ENCODE results near the gene RPTOR. TPM values are rescaled to one million over a fixed set of nuclear protein-coding genes. Genes with fewer than 3 reads are reported as not detected.

Gene RPTOR
- total RNA-seq, 1 donor from 2014 or later, result 53.7 TPM

DNA sequence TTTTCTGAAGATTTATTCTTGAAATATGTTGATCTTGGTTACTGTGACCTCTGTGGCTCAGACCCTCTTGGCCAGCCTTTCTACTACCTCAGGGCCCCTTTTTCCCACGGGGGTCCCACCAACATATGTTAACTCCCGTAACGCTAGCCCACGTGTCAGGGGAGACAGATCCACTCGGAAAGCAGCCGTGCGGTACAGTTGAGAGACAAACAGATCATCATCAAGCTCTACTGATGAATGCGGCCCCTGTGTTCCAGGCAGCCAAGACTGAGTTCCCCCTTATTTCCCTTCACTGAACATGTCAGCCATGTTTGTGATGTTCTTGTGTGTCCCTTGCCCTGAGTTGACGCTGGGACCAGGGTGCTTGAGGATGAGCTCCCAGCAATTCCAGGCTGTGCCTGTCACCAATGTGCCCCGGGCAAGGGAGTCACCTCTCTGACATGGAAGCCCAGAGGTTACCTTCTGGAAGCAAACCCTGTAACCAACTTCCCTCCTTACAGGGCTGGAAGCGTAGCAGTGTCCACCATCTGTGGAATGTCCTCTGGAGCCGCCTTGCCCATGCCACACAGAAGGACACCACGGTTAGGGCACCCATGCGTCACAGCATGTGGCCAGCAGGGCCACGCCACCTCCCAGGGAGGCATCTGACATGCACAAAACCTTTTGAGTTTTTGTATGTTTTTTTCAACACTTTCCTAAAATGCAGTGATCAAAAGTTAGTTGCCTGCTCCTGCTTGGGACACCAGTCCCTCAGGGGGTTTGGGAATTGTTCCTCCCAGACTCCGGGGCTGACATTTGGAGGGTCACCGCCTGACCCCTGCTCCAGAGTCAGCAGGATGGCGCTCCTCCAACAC is 253.3 kb downstream of the RPTOR start:
- TF ChIP-seq CTCF (IDR thresholded peaks at IDR 0.05; ENCODE audit: unreplicated experiment), result no peak
- DNase-seq (ENCODE audit: low spot score in 2 of 2, unreplicated experiment in 2 of 2), result no peak
- H3K27ac Mint-ChIP-seq, result no peak overlapping the region
- no peaks in the 10 kb centered on the region for H3K27me3 Mint-ChIP-seq (ENCODE audit: low read depth)
- H3K4me1 Mint-ChIP-seq, result peaks cover 24% of the 10 kb centered on the region
- no peak overlapping the region for H3K4me3 Mint-ChIP-seq
- no peaks in the 10 kb centered on the region for H3K9me3 Mint-ChIP-seq
- H3K36me3 Mint-ChIP-seq, result peaks cover 24% of the 10 kb centered on the region

DNA sequence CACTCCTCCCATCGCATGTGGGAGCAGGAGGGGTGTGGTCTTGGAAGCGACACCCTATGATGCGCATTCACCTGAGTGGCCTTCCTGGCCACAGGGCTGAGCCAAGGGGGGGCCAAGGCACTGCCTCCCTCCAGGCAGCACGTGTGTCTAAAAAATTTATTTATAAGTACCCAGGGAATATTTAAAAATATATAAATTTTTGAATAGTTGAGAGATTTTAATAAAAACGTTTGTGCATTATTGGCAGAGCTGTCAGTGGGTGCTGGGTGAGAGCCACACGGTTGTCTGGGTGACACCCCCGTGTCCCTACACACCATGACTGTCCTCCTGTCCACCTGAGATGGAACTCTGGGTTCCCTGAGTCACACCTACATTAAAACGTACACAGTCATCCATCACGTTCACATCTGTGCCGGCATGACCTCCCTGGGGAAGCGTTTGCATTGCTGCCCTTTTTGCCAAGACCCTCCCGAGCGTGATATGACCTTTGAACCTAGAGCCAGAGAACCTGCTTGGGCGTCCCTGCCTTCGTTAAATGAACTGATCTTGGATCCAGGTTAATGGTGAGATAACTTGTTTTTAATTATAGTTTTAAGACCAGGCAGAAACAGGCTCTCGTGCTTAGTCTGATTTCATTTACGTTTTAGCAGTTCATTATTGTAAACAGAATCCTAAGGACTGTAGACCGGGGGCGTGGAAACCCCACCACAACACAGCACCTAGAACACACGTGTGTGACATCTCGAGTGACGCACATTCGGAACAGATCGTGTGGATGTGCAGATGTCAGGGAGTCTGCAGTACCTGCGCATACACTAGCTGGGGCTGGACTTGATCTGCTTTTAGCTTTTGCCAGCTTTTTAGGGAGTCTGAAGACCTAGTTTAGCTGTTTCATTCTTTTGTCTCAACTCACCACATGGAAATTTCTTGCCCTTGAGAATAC is 254.2 kb downstream of the RPTOR start:
- H3K27ac Mint-ChIP-seq, result peak overlapping the region; percentile 9
- peaks cover 19% of the 10 kb centered on the region for H3K4me1 Mint-ChIP-seq
- H3K36me3 Mint-ChIP-seq, result peaks cover 24% of the 10 kb centered on the region
- DNase-seq (ENCODE audit: low spot score in 2 of 2, unreplicated experiment in 2 of 2), result no peak
- no peaks in the 10 kb centered on the region for H3K9me3 Mint-ChIP-seq
- no peak for TF ChIP-seq CTCF (IDR thresholded peaks at IDR 0.05; ENCODE audit: unreplicated experiment)
- no peaks in the 10 kb centered on the region for H3K27me3 Mint-ChIP-seq (ENCODE audit: low read depth)
- no peak overlapping the region for H3K4me3 Mint-ChIP-seq

DNA sequence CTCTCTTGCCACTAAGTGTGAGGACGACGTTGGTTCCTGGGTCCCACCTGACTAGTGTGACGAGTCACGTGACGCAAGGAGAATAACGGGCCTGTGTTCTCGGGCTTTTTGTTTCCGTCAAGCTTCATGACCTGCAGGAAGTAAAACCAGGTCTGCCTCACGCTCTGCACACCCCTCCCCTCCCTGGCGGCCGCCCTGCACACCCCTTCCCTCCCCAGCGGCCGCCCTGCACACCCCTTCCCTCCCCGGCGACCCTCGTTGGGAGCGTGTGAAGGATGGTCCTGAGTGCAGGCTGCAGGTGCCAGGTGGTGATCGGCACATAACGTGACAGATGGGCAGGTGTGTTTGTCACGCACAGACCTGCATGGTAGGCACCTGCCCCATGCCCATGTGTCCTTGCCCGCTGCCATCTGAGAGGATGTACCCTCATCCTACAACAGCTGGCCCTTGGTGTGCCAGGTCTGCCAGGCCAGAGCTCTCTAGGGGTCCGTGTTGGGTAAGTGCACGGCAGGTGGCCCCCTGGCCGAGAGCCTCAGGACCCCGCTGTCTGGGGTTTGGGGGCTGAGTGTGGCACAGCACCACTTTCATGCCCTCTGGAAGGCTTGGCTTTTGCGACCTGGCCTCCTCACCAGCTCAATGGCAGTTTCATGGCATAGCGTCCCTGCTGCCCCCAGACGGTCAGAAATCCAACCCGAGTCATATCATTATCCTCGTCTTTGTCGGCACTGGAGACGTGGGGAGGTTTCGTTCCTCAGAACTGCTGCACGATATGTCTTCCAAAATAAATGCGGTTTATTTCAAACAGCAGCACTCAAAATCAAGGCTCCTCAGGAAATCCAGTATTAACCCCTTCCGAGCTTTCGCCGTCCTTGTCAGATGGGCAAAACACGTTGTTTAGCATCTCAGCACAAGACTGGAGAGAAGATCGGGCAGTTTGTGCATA is 255.2 kb downstream of the RPTOR start:
- peaks cover 9% of the 10 kb centered on the region for H3K4me1 Mint-ChIP-seq
- no peak overlapping the region for H3K27ac Mint-ChIP-seq
- H3K4me3 Mint-ChIP-seq, result no peak overlapping the region
- no peak for TF ChIP-seq CTCF (IDR thresholded peaks at IDR 0.05; ENCODE audit: unreplicated experiment)
- H3K9me3 Mint-ChIP-seq, result no peaks in the 10 kb centered on the region
- no peaks in the 10 kb centered on the region for H3K27me3 Mint-ChIP-seq (ENCODE audit: low read depth)
- peaks cover 24% of the 10 kb centered on the region for H3K36me3 Mint-ChIP-seq
- no peak for DNase-seq (ENCODE audit: low spot score in 2 of 2, unreplicated experiment in 2 of 2)

- Mint-ChIP-seq H3K27ac (no peak overlapping the region), H3K27me3 (ENCODE audit: low read depth) (no peaks in the 10 kb centered on the region), H3K4me1 (peaks cover 5% of the 10 kb centered on the region), H3K9me3 (peaks cover 3% of the 10 kb centered on the region), H3K36me3 (peaks cover 27% of the 10 kb centered on the region), H3K4me3 (no peak overlapping the region)
- TF ChIP-seq CTCF (IDR thresholded peaks at IDR 0.05; ENCODE audit: unreplicated experiment), result no peak
- DNase-seq (ENCODE audit: low spot score in 2 of 2, unreplicated experiment in 2 of 2), result no peak
Measured at GRCh38 chr17:80800481-80801391, 256.1 kb downstream of the RPTOR start.

Measured in mesothelial cell of epicardium (in vitro differentiated cells).